GM18502 (cell line): Measurements from ENCODE around the gene EHBP1.
A peak's percentile ranks its signal among the peaks of the same experiment; 100 is the strongest.
"Not testable (repeated sequence)": the region's sequence is repeated elsewhere in the genome, so short reads cannot be mapped to it uniquely, and the experiment has no call there.

Experiments
- ATAC-seq: cut with Tn5 transposase; IDR thresholded peaks from one replicate; pipeline ENCODE4 v1.9.1; 2021; ENCODE audit warnings: mild to moderate bottlenecking; ENCODE audit not compliant: unreplicated experiment, poor library complexity

Gene EHBP1

GRCh38 chr2:62996534-62997186 lies 291.1 kb downstream of the EHBP1 start:
- no peak for ATAC-seq

- no peak for ATAC-seq
Observed at GRCh38 chr2:62998949-62999348, 293.4 kb downstream of the EHBP1 start.

GRCh38 chr2:62999905-63000304 lies 294.4 kb downstream of the EHBP1 start:
- ATAC-seq: no peak

GRCh38 chr2:63000801-63001200 lies 295.3 kb downstream of the EHBP1 start:
- ATAC-seq: no peak

- ATAC-seq: no peak
Observed at GRCh38 chr2:63001576-63001975, 296.1 kb downstream of the EHBP1 start.

- no peak for ATAC-seq
Observed at GRCh38 chr2:63003351-63003750, 297.8 kb downstream of the EHBP1 start.

GRCh38 chr2:63007813-63008458 lies 302.4 kb downstream of the EHBP1 start:
- no peak for ATAC-seq

- no peak for ATAC-seq
Observed at GRCh38 chr2:63008838-63009237, 303.3 kb downstream of the EHBP1 start.

- no peak for ATAC-seq
Observed at GRCh38 chr2:63009490-63009889, 304.0 kb downstream of the EHBP1 start.

- no peak for ATAC-seq
Observed at GRCh38 chr2:63012541-63012940, 307.0 kb downstream of the EHBP1 start.

- no peak for ATAC-seq
Observed at GRCh38 chr2:63013438-63013837, 307.9 kb downstream of the EHBP1 start.

GRCh38 chr2:63015389-63015788 lies 309.9 kb downstream of the EHBP1 start:
- no peak for ATAC-seq

GRCh38 chr2:63018439-63018838 lies 312.9 kb downstream of the EHBP1 start:
- no peak for ATAC-seq

- not testable (repeated sequence) for ATAC-seq
Observed at GRCh38 chr2:63019686-63020085, 314.2 kb downstream of the EHBP1 start.

GRCh38 chr2:63023444-63023843 lies 317.9 kb downstream of the EHBP1 start:
- peak; percentile 54 for ATAC-seq

GRCh38 chr2:63027220-63027619 lies 321.7 kb downstream of the EHBP1 start:
- no peak for ATAC-seq

GRCh38 chr2:63029058-63029457 lies 323.5 kb downstream of the EHBP1 start:
- no peak for ATAC-seq

- no peak for ATAC-seq
Observed at GRCh38 chr2:63034526-63034925, 329.0 kb downstream of the EHBP1 start.

GRCh38 chr2:63035169-63035568 lies 329.7 kb downstream of the EHBP1 start:
- ATAC-seq: no peak

- no peak for ATAC-seq
Observed at GRCh38 chr2:63035660-63036059, 330.1 kb downstream of the EHBP1 start.

- ATAC-seq: no peak
Observed at GRCh38 chr2:63038034-63038433, 332.5 kb downstream of the EHBP1 start.

GRCh38 chr2:63040586-63040985 lies 335.1 kb downstream of the EHBP1 start:
- ATAC-seq: no peak
